ENCODE data around the gene CCL25.

Gene CCL25

GRCh38 chr19:8088752-8089663, 36.4 kb downstream of the CCL25 start:
- Histone ChIP-seq H3K4me3 (ENCODE audit: low read depth, low read length) (no peak overlapping the region), H3K4me1 (ENCODE audit: control insufficient read depth, insufficient read depth, low read length) (no peaks in the 10 kb centered on the region), H3K36me3 (ENCODE audit: control insufficient read depth in 2 of 2, insufficient read depth in 1 of 2, low read length in 2 of 2) (no peaks in the 10 kb centered on the region), H3K27ac (ENCODE audit: extremely low read depth, low read depth, low read length) (no peak overlapping the region), H3K9me3 (ENCODE audit: control insufficient read depth, insufficient read depth, low read depth, low read length) (no peaks in the 10 kb centered on the region)
- ChIA-PET POLR2A (no interaction called here), CTCF (no interaction called here)
- TF ChIP-seq ZNF398 (tag by site-specific recombination; IDR thresholded peaks at IDR 0.05) (no peak), ZFHX2 (tag by site-specific recombination; conservative IDR thresholded peaks at IDR 0.05) (no peak), ZNF366 (tag by site-specific recombination; conservative IDR thresholded peaks at IDR 0.05) (peak; percentile 78), PRDM1 (tag by site-specific recombination; IDR thresholded peaks at IDR 0.05) (peak; percentile 99), ZNF24 (tag by site-specific recombination; IDR thresholded peaks at IDR 0.05) (peak; percentile 74), ZNF10 (tag by site-specific recombination; IDR thresholded peaks at IDR 0.05) (no peak)

GRCh38 chr19:8089664-8090601, 37.4 kb downstream of the CCL25 start:
- Histone ChIP-seq H3K9me3 (ENCODE audit: control insufficient read depth, insufficient read depth, low read depth, low read length) (no peaks in the 10 kb centered on the region), H3K4me3 (ENCODE audit: low read depth, low read length) (no peak overlapping the region), H3K27ac (ENCODE audit: extremely low read depth, low read depth, low read length) (no peak overlapping the region), H3K4me1 (ENCODE audit: control insufficient read depth, insufficient read depth, low read length) (no peaks in the 10 kb centered on the region), H3K36me3 (ENCODE audit: control insufficient read depth in 2 of 2, insufficient read depth in 1 of 2, low read length in 2 of 2) (no peaks in the 10 kb centered on the region)
- ChIA-PET POLR2A (no interaction called here), CTCF (no interaction called here)
- no peak for TF ChIP-seq ZNF132 (tag by site-specific recombination; IDR thresholded peaks at IDR 0.05; ENCODE audit: borderline replicate concordance)
- TF ChIP-seq ZNF747 (tag by site-specific recombination; IDR thresholded peaks at IDR 0.05): no peak
- no peak for TF ChIP-seq ZFP3 (tag by site-specific recombination; IDR thresholded peaks at IDR 0.05; ENCODE audit: low read depth)
- TF ChIP-seq ZNF391 (tag by site-specific recombination; IDR thresholded peaks at IDR 0.05; ENCODE audit: borderline replicate concordance, low read depth): no peak

GRCh38 chr19:8090950-8091349, 38.4 kb downstream of the CCL25 start:
- no peak overlapping the region for H3K4me3 ChIP-seq (ENCODE audit: low read depth, low read length)
- TF ChIP-seq ZNF350 (tag by site-specific recombination; IDR thresholded peaks at IDR 0.05) (no peak), KLF9 (tag by site-specific recombination; IDR thresholded peaks at IDR 0.05; ENCODE audit: low read depth) (no peak)
- no peaks in the 10 kb centered on the region for H3K36me3 ChIP-seq (ENCODE audit: control insufficient read depth in 2 of 2, insufficient read depth in 1 of 2, low read length in 2 of 2)
- no peak overlapping the region for H3K27ac ChIP-seq (ENCODE audit: extremely low read depth, low read depth, low read length)
- H3K9me3 ChIP-seq (ENCODE audit: control insufficient read depth, insufficient read depth, low read depth, low read length): no peaks in the 10 kb centered on the region
- ChIA-PET CTCF (interaction anchor here (0.5 to 1.0 kb wide), 3 partner anchors 17 to 1840 kb away, joined by 3 to 4 read pairs (median 4); no protein-coding TSS in a partner anchor), POLR2A (no interaction called here)
- H3K4me1 ChIP-seq (ENCODE audit: control insufficient read depth, insufficient read depth, low read length): no peaks in the 10 kb centered on the region

- Histone ChIP-seq H3K36me3 (ENCODE audit: control insufficient read depth in 2 of 2, insufficient read depth in 1 of 2, low read length in 2 of 2) (no peaks in the 10 kb centered on the region), H3K27ac (ENCODE audit: extremely low read depth, low read depth, low read length) (no peak overlapping the region), H3K9me3 (ENCODE audit: control insufficient read depth, insufficient read depth, low read depth, low read length) (no peaks in the 10 kb centered on the region), H3K4me1 (ENCODE audit: control insufficient read depth, insufficient read depth, low read length) (no peaks in the 10 kb centered on the region), H3K4me3 (ENCODE audit: low read depth, low read length) (no peak overlapping the region)
- POLR2A ChIA-PET: interaction anchor here (0.5 kb wide), 1 partner anchor 10 kb away, joined by 4 read pairs; no protein-coding TSS in a partner anchor
- CTCF ChIA-PET: interaction anchor here (0.6 to 1.0 kb wide), 2 partner anchors 65 to 113 kb away, joined by 3 to 4 read pairs; no protein-coding TSS in a partner anchor
- TF ChIP-seq YY1 (tag by site-specific recombination; IDR thresholded peaks at IDR 0.05) (no peak), ZNF544 (tag by site-specific recombination; IDR thresholded peaks at IDR 0.05) (no peak), ZNF221 (tag by site-specific recombination; IDR thresholded peaks at IDR 0.05; ENCODE audit: borderline replicate concordance) (no peak), ZNF433 (tag by site-specific recombination; IDR thresholded peaks at IDR 0.05; ENCODE audit: low read depth) (no peak), ZBTB11 (tag by site-specific recombination; conservative IDR thresholded peaks at IDR 0.05; ENCODE audit: low read depth) (no peak), ZNF488 (tag by site-specific recombination; IDR thresholded peaks at IDR 0.05) (no peak), ZNF16 (tag by site-specific recombination; IDR thresholded peaks at IDR 0.05; ENCODE audit: low read depth) (no peak), ZNF677 (tag by site-specific recombination; IDR thresholded peaks at IDR 0.05) (no peak)
Observed at GRCh38 chr19:8093740-8094139, 41.2 kb downstream of the CCL25 start.

Data from HEK293 (cell line).